ENCODE data around the gene KRT82. TPM values are rescaled to one million over a fixed set of nuclear protein-coding genes. Genes with fewer than 3 reads are reported as not detected.
"Not testable (repeated sequence)": the region's sequence is repeated elsewhere in the genome, so short reads cannot be mapped to it uniquely, and the experiment has no call there.

KRT82 gene
- total RNA-seq (ENCODE audit: low replicate concordance), result not detected in 2 replicates

GRCh38 chr12:52405922-52406385, at the start of gene KRT82:
Gene KRT82, minus strand, starts transcription at chr12:52406335. Its CDS starts 58 bp downstream, at chr12:52406277.
- no peak for TF ChIP-seq CTCF (IDR thresholded peaks at IDR 0.05; ENCODE audit: insufficient read depth, low read length)
- H3K4me3 ChIP-seq (ENCODE audit: low read depth, low read length), result no peak within 1 kb of the TSS
- DNase-seq (ENCODE audit: low read depth), result no peak

- H3K4me3 ChIP-seq (ENCODE audit: low read depth, low read length), result no peak overlapping the region
- no peak for TF ChIP-seq CTCF (IDR thresholded peaks at IDR 0.05; ENCODE audit: insufficient read depth, low read length)
- DNase-seq (ENCODE audit: low read depth), result no peak
These were observed 49.7 kb upstream of the KRT82 start for GRCh38 chr12:52455821-52456220.

- H3K4me3 ChIP-seq (ENCODE audit: low read depth, low read length), result no peak overlapping the region
- DNase-seq (ENCODE audit: low read depth), result no peak
- TF ChIP-seq CTCF (IDR thresholded peaks at IDR 0.05; ENCODE audit: insufficient read depth, low read length), result no peak
These were observed 48.5 kb upstream of the KRT82 start for GRCh38 chr12:52454411-52455201.

- H3K4me3 ChIP-seq (ENCODE audit: low read depth, low read length), result no peak within 1 kb of the TSS
- DNase-seq (ENCODE audit: low read depth), result no peak
- TF ChIP-seq CTCF (IDR thresholded peaks at IDR 0.05; ENCODE audit: insufficient read depth, low read length), result no peak
These were observed 46.0 kb upstream of the KRT82 start, which contains the start of gene KRT6B for GRCh38 chr12:52452101-52452500. Gene KRT6B, minus strand, starts transcription at chr12:52452146. Its CDS starts 68 bp downstream, at chr12:52452078.

- no peak overlapping the region for H3K4me3 ChIP-seq (ENCODE audit: low read depth, low read length)
- no peak for DNase-seq (ENCODE audit: low read depth)
- no peak for TF ChIP-seq CTCF (IDR thresholded peaks at IDR 0.05; ENCODE audit: insufficient read depth, low read length)
These were observed 42.1 kb upstream of the KRT82 start for GRCh38 chr12:52448228-52448627.

- not testable (repeated sequence) for DNase-seq (ENCODE audit: low read depth); H3K4me3 ChIP-seq (ENCODE audit: low read depth, low read length)
These were observed 41.1 kb upstream of the KRT82 start for GRCh38 chr12:52447196-52447595.

DNA sequence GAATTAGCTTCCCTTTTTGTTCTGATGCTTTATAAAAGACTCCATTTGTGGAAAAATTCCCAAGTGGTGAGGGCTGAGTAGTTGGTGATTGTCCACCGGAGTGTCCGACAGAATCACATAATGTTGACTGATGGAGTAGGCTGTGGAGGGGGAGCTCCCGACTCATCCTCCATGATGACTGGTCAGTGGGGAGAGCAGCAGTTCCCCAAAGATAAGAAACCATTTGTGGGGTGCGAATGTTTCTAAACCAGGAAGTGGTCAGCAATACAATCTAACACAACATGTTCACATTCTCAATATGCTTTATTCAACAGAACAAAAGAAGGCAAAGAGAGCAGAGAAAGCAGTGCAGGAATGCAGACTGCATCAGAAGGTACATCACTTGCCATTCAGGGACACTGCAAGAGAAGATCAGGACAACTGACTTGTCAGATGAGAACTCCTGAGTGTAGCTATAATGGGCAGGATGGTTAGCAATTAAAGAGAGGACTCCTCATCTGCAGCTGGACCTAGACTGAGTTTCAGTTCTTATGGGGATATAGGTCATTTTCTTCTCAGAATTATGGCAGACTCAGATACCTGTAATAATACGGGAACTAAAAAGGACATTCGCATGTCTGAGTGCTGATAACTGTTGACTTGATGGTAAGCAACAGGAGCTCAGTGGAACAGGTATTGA, 40.4 kb upstream of the KRT82 start:
- DNase-seq (ENCODE audit: low read depth), result no peak
- TF ChIP-seq CTCF (IDR thresholded peaks at IDR 0.05; ENCODE audit: insufficient read depth, low read length), result no peak
- no peak overlapping the region for H3K4me3 ChIP-seq (ENCODE audit: low read depth, low read length)

Data from fibroblast of the aortic adventitia (primary cell).